Measurements from ENCODE around the gene BPIFB4.

Gene BPIFB4

GRCh38 chr20:33063271-33063670, 16.2 kb upstream of the BPIFB4 start:
- Histone ChIP-seq H3K14ac (ENCODE audit: low read length in 2 of 2) (no peak overlapping the region), H4K91ac (ENCODE audit: low read length) (no peak overlapping the region), H4K8ac (ENCODE audit: low read length) (no peak overlapping the region), H2AK5ac (ENCODE audit: low read length, severe bottlenecking) (no peak overlapping the region), H2BK5ac (ENCODE audit: low read depth, low read length, poor library complexity, severe bottlenecking) (no peak overlapping the region), H3K79me1 (replicated peaks; ENCODE audit: low read length, poor library complexity, severe bottlenecking) (no peaks in the 10 kb centered on the region), H3K4me2 (ENCODE audit: low read length, poor library complexity, severe bottlenecking) (no peak overlapping the region), H3K18ac (ENCODE audit: low read depth in 1 of 2, low read length in 2 of 2) (no peak overlapping the region), H3K4ac (ENCODE audit: low read depth in 1 of 2, low read length in 2 of 2) (no peak overlapping the region), H2BK15ac (ENCODE audit: low read depth, poor library complexity, severe bottlenecking) (no peak overlapping the region), H3K27me3 (ENCODE audit: control insufficient read depth in 1 of 2, insufficient read depth in 1 of 2, low read length in 2 of 2) (peaks cover 3 to 45% of the 10 kb centered on the region in 2 experiments), H2BK120ac (ENCODE audit: low read depth, low read length) (no peak overlapping the region), H3K4me1 (ENCODE audit: control insufficient read depth, insufficient read depth, low read depth, low read length) (no peaks in the 10 kb centered on the region), H3K23ac (ENCODE audit: low read length in 2 of 2) (no peak overlapping the region), H3K9ac (ENCODE audit: low read length) (no peak overlapping the region), H3K9me3 (ENCODE audit: control insufficient read depth, low read length) (no peaks in the 10 kb centered on the region), H2BK12ac (ENCODE audit: low read length in 2 of 2) (no peak overlapping the region), H2AFZ (ENCODE audit: low read depth, low read length) (no peak overlapping the region), H3K36me3 (ENCODE audit: control insufficient read depth in 1 of 2, insufficient read depth in 2 of 2, low read depth in 1 of 2, low read length in 2 of 2) (no peaks in the 10 kb centered on the region), H3K27ac (ENCODE audit: low read length, poor library complexity, severe bottlenecking) (no peak overlapping the region), H3K4me3 (ENCODE audit: insufficient read depth in 1 of 2, low read depth in 1 of 2, low read length in 2 of 2) (no peak overlapping the region)
- 86% methylated on average over 6 of the region's 6 CpGs for WGBS
- no peak for DNase-seq

GRCh38 chr20:33064572-33065287, 14.7 kb upstream of the BPIFB4 start:
- Histone ChIP-seq H2AK5ac (ENCODE audit: low read length, severe bottlenecking) (no peak overlapping the region), H3K9ac (ENCODE audit: low read length) (no peak overlapping the region), H3K4ac (ENCODE audit: low read depth in 1 of 2, low read length in 2 of 2) (no peak overlapping the region), H2BK5ac (ENCODE audit: low read depth, low read length, poor library complexity, severe bottlenecking) (no peak overlapping the region), H4K8ac (ENCODE audit: low read length) (no peak overlapping the region), H3K4me1 (ENCODE audit: control insufficient read depth, insufficient read depth, low read depth, low read length) (no peaks in the 10 kb centered on the region), H3K27me3 (ENCODE audit: control insufficient read depth in 1 of 2, insufficient read depth in 1 of 2, low read length in 2 of 2) (peaks cover 9 to 49% of the 10 kb centered on the region in 2 experiments), H4K91ac (ENCODE audit: low read length) (no peak overlapping the region), H3K4me3 (ENCODE audit: insufficient read depth in 1 of 2, low read depth in 1 of 2, low read length in 2 of 2) (no peak overlapping the region), H2BK12ac (ENCODE audit: low read length in 2 of 2) (no peak overlapping the region), H3K23ac (ENCODE audit: low read length in 2 of 2) (no peak overlapping the region), H3K18ac (ENCODE audit: low read depth in 1 of 2, low read length in 2 of 2) (no peak overlapping the region), H2AFZ (ENCODE audit: low read depth, low read length) (no peak overlapping the region), H3K79me1 (replicated peaks; ENCODE audit: low read length, poor library complexity, severe bottlenecking) (no peaks in the 10 kb centered on the region), H3K14ac (ENCODE audit: low read length in 2 of 2) (no peak overlapping the region), H2BK120ac (ENCODE audit: low read depth, low read length) (no peak overlapping the region), H3K4me2 (ENCODE audit: low read length, poor library complexity, severe bottlenecking) (no peak overlapping the region), H3K9me3 (ENCODE audit: control insufficient read depth, low read length) (no peaks in the 10 kb centered on the region), H2BK15ac (ENCODE audit: low read depth, poor library complexity, severe bottlenecking) (no peak overlapping the region), H3K27ac (ENCODE audit: low read length, poor library complexity, severe bottlenecking) (no peak overlapping the region), H3K36me3 (ENCODE audit: control insufficient read depth in 1 of 2, insufficient read depth in 2 of 2, low read depth in 1 of 2, low read length in 2 of 2) (no peaks in the 10 kb centered on the region)
- no peak for DNase-seq
- WGBS: 86% methylated on average over 11 of the region's 11 CpGs

- Histone ChIP-seq H2BK12ac (ENCODE audit: low read length in 2 of 2) (no peak overlapping the region), H3K4ac (ENCODE audit: low read depth in 1 of 2, low read length in 2 of 2) (no peak overlapping the region), H3K4me3 (ENCODE audit: insufficient read depth in 1 of 2, low read depth in 1 of 2, low read length in 2 of 2) (no peak overlapping the region), H2AK5ac (ENCODE audit: low read length, severe bottlenecking) (no peak overlapping the region), H3K9me3 (ENCODE audit: control insufficient read depth, low read length) (no peaks in the 10 kb centered on the region), H3K14ac (ENCODE audit: low read length in 2 of 2) (no peak overlapping the region), H3K23ac (ENCODE audit: low read length in 2 of 2) (no peak overlapping the region), H3K9ac (ENCODE audit: low read length) (no peak overlapping the region), H2BK120ac (ENCODE audit: low read depth, low read length) (no peak overlapping the region), H4K91ac (ENCODE audit: low read length) (no peak overlapping the region), H2BK5ac (ENCODE audit: low read depth, low read length, poor library complexity, severe bottlenecking) (no peak overlapping the region), H4K8ac (ENCODE audit: low read length) (no peak overlapping the region), H2AFZ (ENCODE audit: low read depth, low read length) (no peak overlapping the region), H3K79me1 (replicated peaks; ENCODE audit: low read length, poor library complexity, severe bottlenecking) (no peaks in the 10 kb centered on the region), H3K4me2 (ENCODE audit: low read length, poor library complexity, severe bottlenecking) (no peak overlapping the region), H3K27me3 (ENCODE audit: control insufficient read depth in 1 of 2, insufficient read depth in 1 of 2, low read length in 2 of 2) (peaks cover 10 to 54% of the 10 kb centered on the region in 2 experiments), H3K18ac (ENCODE audit: low read depth in 1 of 2, low read length in 2 of 2) (no peak overlapping the region), H3K4me1 (ENCODE audit: control insufficient read depth, insufficient read depth, low read depth, low read length) (no peaks in the 10 kb centered on the region), H3K27ac (ENCODE audit: low read length, poor library complexity, severe bottlenecking) (no peak overlapping the region), H2BK15ac (ENCODE audit: low read depth, poor library complexity, severe bottlenecking) (no peak overlapping the region), H3K36me3 (ENCODE audit: control insufficient read depth in 1 of 2, insufficient read depth in 2 of 2, low read depth in 1 of 2, low read length in 2 of 2) (no peaks in the 10 kb centered on the region)
- WGBS: 71% methylated on average over 9 of the region's 9 CpGs
- no peak for DNase-seq
Measured at GRCh38 chr20:33065785-33066184, 13.7 kb upstream of the BPIFB4 start.

- H4K91ac ChIP-seq (ENCODE audit: low read length): no peak overlapping the region
Measured at GRCh38 chr20:33067806-33068205, 11.6 kb upstream of the BPIFB4 start.

More at GRCh38 chr20:33067806-33068205, 11.6 kb upstream of the BPIFB4 start:
- no peak overlapping the region for H2BK5ac ChIP-seq (ENCODE audit: low read depth, low read length, poor library complexity, severe bottlenecking)
- H3K9ac ChIP-seq (ENCODE audit: low read length): no peak overlapping the region
- H3K4ac ChIP-seq (ENCODE audit: low read depth in 1 of 2, low read length in 2 of 2): no peak overlapping the region
- H3K4me1 ChIP-seq (ENCODE audit: control insufficient read depth, insufficient read depth, low read depth, low read length): no peaks in the 10 kb centered on the region
- no peak for DNase-seq
- H3K23ac ChIP-seq (ENCODE audit: low read length in 2 of 2): no peak overlapping the region
- 83% methylated on average over 3 of the region's 3 CpGs for WGBS
- no peak overlapping the region for H2AK5ac ChIP-seq (ENCODE audit: low read length, severe bottlenecking)
- no peak overlapping the region for H2BK15ac ChIP-seq (ENCODE audit: low read depth, poor library complexity, severe bottlenecking)
- H3K79me1 ChIP-seq (replicated peaks; ENCODE audit: low read length, poor library complexity, severe bottlenecking): no peaks in the 10 kb centered on the region
- no peak overlapping the region for H3K18ac ChIP-seq (ENCODE audit: low read depth in 1 of 2, low read length in 2 of 2)
- H3K27me3 ChIP-seq (ENCODE audit: control insufficient read depth in 1 of 2, insufficient read depth in 1 of 2, low read length in 2 of 2): peaks cover 9 to 72% of the 10 kb centered on the region in 2 experiments
- no peak overlapping the region for H4K8ac ChIP-seq (ENCODE audit: low read length)
- H3K4me3 ChIP-seq (ENCODE audit: insufficient read depth in 1 of 2, low read depth in 1 of 2, low read length in 2 of 2): no peak overlapping the region
- no peak overlapping the region for H2BK120ac ChIP-seq (ENCODE audit: low read depth, low read length)
- H2BK12ac ChIP-seq (ENCODE audit: low read length in 2 of 2): no peak overlapping the region
- no peaks in the 10 kb centered on the region for H3K36me3 ChIP-seq (ENCODE audit: control insufficient read depth in 1 of 2, insufficient read depth in 2 of 2, low read depth in 1 of 2, low read length in 2 of 2)
- peaks cover 5% of the 10 kb centered on the region for H3K9me3 ChIP-seq (ENCODE audit: control insufficient read depth, low read length)
- no peak overlapping the region for H3K27ac ChIP-seq (ENCODE audit: low read length, poor library complexity, severe bottlenecking)
- no peak overlapping the region for H2AFZ ChIP-seq (ENCODE audit: low read depth, low read length)
- no peak overlapping the region for H3K14ac ChIP-seq (ENCODE audit: low read length in 2 of 2)
- H3K4me2 ChIP-seq (ENCODE audit: low read length, poor library complexity, severe bottlenecking): no peak overlapping the region

All from mesenchymal stem cell (in vitro differentiated cells and primary cell).